GM18858 (cell line): ENCODE results near the gene SMAD6.

Experiments
- ATAC-seq: cut with Tn5 transposase; IDR thresholded peaks from one replicate; pipeline ENCODE4 v1.9.1; 2021; ENCODE audit not compliant: unreplicated experiment

SMAD6 gene

DNA sequence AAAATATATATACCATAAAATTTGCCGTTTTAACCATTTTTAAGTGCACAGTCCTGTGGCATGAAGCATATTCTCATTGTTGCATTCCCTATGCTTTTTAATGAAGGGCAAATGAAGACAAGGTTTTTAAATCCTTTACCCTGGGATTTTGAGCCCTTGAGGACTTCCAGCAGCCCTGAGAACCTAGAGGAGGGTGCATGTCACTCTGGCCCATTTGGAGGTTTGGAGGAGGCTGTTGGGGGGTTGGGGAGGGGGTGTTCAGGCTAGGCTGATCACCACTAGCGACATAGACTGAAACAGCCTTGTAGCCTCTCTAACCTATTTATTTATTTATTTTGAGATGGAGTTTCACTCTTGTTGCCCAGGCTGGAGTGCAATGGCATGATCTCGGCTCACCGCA, 86.0 kb downstream of the SMAD6 start:
- no peak for ATAC-seq

GRCh38 chr15:66789029-66790025, 87.3 kb downstream of the SMAD6 start:
- ATAC-seq = no peak

DNA sequence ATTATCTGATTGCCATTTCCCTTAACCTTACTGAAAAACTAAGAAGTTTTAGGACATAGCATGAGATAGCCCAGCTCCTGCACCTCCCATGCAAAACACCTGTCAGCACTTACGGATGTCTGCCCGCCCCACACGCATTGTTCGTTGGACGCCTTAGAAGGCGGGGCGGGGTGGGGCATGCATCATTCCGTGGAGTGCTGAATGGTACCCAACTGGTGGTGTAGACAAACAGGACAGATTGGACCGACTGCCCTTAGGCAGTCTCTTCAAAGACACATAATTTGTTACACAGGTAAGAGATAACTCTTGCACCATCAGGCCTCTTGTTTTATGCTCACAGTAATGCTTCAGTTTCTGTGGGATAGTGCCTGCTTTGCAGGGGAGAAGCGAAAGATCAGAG, 93.8 kb downstream of the SMAD6 start:
- ATAC-seq = no peak

DNA sequence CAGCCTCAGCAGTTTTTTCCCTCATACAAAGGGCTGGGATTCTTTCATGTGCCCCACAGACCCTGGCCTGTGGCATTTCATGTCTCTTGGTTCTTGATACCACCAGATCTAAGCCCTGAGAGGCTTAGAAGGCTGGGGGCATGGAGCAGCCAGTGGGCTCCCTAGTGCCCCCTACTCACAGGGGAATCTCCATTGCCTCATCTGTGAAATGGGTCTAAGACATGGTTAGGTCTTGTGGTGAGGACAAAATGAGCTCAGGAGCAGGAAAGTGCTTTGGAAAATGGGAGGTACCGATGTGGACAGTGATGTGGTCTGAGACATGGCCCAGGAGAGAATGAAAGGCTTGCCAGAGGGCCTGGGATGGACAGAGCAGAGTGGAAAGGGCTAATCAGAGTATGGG, 94.3 kb downstream of the SMAD6 start:
- no peak for ATAC-seq

GRCh38 chr15:66797921-66798320, 95.9 kb downstream of the SMAD6 start:
- ATAC-seq = no peak

DNA sequence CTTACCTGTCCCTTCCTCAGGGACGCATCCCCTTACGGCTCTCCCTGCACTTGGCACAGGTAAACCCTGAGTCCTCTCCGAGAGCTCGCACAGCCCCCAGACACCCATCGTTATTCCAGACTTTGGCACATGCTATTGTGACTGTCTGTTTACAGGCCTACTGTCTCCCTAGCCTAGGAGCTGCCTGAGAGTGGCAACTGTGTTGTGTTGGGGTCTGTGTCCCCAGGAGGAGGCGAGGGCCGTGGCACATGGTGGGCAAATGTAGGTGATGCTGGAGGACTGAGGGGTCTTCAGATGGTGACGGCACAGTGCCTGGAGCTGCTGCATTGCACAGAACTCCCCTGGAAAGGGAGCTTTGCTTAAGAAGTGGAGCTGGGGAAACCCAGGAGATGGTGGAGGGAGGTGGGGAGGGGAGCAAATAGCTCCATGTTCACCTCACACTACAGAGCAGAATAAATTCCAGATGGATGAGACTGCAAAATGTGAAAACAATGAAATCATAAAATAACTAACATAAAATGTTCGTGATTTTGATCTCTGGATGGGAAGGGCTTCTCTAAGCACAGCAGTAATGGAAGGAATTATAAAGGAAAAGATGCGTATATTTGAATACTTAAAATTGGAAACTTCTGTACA, 96.5 kb downstream of the SMAD6 start:
- no peak for ATAC-seq

DNA sequence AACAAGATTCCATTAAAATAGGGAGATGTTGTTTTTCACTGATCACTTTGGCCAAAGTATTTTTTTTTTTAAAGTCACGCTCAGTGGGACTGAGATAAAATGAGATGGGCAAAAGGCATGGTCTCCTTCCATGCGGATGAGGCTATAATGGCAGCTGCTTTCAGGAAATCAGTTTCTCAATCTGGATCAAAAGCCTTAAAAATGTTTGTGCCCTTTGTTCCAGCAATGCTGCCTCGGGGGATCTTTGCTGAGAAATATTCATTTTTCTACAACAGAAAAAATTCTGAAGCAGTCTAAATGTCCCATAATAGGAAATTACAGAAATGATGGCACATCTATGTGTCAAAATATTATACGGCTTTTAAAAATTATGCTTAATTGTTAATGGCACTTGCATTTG, 97.2 kb downstream of the SMAD6 start:
- ATAC-seq = no peak

GRCh38 chr15:66800584-66801235, 98.7 kb downstream of the SMAD6 start:
- no peak for ATAC-seq

DNA sequence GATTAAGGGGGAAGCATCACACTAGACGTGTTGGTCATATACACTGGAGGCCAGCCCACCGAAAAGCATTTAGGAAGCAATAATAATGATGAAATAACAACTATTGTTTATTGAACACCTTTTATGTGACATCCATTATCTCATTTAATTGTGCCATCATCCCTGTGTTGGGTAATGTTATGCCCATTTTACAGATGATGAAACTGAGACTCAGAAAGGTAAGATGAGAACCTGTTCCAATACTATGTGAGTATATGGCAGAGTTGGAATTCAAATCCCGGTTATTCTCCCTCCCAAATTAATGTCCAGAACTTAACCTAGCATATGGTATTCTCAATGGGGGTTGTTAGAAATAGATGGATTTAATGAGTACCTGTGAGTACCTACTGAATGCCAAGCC, 99.2 kb downstream of the SMAD6 start:
- no peak for ATAC-seq

DNA sequence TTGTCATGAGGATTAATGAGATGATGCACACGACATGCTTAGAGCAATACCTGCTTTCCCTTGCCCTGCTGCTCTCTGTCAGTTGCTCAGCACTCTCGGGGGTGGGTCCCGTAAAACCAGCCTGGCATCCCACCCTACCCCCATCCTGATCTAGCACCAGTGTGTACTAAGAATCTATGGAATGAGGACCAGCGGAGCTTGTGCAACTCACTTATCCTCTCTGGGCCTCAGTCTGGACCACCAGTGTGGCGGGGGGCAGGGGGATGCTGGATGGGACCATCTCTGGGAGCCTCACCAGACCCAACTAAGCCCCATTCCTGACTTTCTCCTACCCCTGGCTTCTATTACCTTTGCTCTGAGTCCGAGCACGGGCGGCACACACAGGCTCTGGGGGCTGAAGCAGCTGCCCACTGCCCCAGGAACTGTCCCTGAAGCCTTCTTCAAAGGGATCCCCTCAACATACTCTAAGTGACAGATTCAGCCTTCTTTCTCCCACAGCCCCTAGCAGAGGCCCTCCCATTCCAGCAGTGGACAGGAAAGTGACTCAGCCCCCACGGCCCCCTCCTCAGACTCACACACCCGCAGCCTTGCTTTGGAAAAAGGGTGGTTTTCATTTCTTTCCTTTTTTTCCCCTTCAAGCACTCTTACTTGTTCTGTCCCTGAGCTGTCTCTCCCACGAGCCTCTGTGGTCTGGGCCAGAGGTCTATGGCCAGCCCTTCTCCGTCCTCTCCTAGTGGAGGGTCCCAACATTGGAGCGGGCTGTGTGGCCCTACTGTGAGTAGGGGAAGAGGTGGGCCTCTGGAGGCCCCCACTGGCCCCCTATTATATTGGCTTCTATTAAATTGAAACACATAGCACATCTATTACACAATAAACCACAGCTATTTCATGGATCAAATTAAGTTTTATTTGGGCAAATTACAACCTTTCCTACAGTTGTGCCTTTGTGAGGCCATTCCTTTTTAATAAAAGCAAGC, 100.3 kb downstream of the SMAD6 start:
- no peak for ATAC-seq

DNA sequence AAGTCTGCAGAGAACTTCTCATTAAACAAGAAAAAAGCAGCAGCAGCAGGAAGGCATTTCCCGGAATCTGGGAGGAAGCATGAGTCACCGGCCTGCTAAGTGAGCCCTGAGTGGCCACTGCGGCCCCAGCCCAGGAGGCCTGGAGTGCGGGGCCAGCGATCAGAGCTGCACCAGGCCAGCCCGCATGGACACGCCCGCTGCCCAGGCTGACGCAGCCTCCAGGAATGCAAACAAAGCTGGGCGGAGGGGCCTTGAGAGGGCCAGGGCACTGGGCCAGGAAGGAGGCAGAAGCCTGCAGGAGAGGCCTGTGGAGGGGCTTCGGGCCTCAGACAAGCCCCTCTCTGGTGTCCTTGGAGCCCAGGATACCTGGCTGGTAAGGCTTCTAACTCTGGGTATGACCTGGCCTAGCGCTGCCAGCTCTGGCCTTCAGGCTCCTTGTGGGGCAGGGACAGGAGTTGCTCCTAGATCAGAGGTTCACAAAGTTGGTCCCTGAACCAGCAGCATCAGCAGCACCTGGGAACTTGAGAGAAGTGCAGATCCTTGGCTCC, 101.2 kb downstream of the SMAD6 start:
- ATAC-seq = no peak

DNA sequence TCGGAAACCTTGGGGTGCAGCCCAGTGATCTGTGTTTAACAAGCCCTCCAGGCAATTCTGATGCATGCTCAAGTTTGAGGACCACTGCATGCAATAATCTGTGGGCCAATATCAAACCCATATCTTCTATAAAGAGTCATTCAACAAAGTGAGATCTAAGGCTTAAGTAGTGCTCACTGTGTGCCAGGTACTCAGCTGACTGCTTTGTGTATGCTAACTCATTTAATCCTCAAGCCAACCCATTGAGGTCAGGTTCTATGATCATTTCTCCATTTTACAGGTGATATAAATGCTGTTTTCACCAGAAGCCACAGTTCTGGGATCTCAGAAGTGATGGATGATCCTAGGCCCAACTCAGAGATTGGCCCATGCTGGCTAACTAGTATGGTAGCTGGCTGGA, 101.7 kb downstream of the SMAD6 start:
- no peak for ATAC-seq

- ATAC-seq = no peak
Observed at GRCh38 chr15:66805202-66805885, 103.3 kb downstream of the SMAD6 start.

DNA sequence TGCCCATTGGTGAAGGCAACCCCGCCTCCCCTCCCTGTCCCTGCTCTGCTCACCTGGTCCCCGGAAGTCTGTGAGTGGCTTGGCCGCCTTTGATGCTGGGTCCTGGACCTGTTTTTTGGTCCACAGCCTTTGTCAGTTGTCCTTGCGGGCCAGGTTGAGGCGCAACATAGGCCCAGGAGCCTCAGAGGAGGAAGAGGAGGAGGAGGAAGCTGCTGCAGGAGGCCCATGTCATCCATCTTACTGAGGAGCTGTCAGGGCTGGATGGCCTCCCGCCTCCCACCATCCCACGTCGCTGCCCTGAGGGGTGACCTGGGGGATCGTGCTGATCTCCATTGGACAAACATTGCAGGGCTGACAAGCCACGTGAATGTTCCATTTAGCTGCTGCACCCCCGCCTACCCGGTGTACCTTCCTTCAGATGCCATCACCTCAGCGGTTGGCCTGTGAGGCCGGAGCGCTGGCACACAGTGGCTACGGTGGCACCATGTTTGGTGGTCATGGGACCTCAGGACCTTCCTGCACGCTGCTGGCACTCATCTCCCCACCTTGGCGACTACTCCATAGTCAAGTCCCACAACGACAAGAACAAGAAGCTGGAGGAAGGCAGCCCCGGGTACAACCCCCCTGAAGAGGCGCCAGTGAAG, 106.3 kb downstream of the SMAD6 start:
- ATAC-seq = no peak

GRCh38 chr15:66809664-66810063, 107.6 kb downstream of the SMAD6 start:
- ATAC-seq = no peak

DNA sequence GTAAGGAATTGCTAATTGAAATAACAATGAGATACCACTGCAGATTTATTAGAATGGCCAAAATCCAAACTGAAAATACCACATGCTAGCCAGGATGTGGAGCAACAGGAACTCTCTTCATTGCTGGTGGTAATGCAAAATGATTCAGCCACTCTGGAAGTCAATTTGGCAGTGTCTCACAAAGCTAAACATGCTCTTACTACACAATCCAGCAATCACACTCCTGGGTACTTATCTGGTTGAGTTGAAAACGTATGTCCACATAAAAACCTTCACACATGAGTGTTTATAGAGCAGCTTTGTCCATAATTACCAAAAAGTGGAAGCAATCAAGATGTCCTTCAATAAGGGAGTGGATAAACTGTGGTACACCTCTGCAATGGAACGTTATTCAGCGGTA, 113.3 kb downstream of the SMAD6 start:
- no peak for ATAC-seq

DNA sequence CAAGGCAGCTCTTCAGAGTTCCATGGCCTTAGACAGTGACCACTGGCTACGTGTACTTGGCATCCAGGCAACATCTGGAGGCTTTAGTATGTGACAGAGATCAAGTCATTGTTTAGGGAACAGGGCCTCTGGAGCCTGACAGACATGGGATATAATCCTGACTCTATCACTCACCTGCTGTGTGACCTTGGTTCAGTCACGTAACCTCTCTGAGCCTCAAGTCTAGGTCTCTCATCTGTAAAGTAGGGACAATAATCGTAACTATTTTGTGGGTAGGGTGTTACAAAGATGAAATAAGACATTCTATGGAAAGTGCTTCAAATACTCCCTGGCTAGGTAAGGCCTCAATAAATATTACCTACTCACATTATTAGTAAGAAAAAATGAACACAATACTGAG, 114.2 kb downstream of the SMAD6 start:
- ATAC-seq = no peak

GRCh38 chr15:66819084-66819483, 117.0 kb downstream of the SMAD6 start:
- no peak for ATAC-seq

DNA sequence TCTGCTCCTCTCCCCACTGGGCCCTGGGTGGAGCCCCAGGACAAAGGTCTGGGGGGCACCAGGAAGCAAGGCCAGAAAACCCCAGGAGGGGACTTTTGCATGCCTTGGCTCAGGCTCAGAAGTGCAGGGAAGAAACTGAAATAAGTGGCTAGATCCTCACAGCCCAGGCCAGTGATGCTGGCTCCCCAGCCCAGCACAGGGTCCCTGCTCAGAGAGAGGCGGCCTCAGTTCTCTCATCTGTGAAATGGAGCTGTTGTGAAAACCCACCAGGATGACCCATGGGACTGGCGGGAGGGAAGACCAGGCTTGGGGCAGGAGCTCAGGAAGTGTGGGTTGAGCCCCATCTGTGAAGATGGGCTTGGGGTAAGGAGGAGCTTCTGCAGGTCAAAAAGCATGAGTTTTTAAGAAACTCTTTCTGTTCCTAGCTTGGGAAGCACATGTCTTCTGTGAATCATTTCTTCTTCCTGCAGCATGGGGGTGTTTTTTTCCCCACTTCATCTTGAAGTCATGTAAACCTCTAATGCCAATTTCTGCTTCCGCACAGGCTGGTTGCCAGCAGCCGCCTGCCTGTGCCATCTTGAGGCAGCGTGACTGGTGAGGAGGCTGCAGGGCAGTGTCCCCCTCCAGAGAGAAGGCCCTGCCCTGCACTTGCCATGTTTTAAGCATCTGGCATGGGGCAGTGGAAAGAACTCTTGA, 118.6 kb downstream of the SMAD6 start:
- ATAC-seq = no peak
